ENCODE data around the gene INPP5D.
"Not testable (repeated sequence)": the region's sequence is repeated elsewhere in the genome, so short reads cannot be mapped to it uniquely, and the experiment has no call there.

INPP5D gene

GRCh38 chr2:233099820-233100191 is 39.7 kb downstream of the INPP5D start:
- not testable (repeated sequence) for DNase-seq

GRCh38 chr2:233100192-233100998 is 40.3 kb downstream of the INPP5D start:
- peak; percentile 73 for DNase-seq

GRCh38 chr2:233101141-233101540 is 41.0 kb downstream of the INPP5D start:
- DNase-seq: no peak

GRCh38 chr2:233101816-233102215 is 41.7 kb downstream of the INPP5D start:
- no peak for DNase-seq

GRCh38 chr2:233105156-233105895 is 45.2 kb downstream of the INPP5D start:
- DNase-seq: no peak

GRCh38 chr2:233105930-233106329 is 45.8 kb downstream of the INPP5D start:
- DNase-seq: no peak

- DNase-seq: no peak
Observed at GRCh38 chr2:233107011-233107410, 46.9 kb downstream of the INPP5D start.

- DNase-seq: no peak
Observed at GRCh38 chr2:233107831-233108300, 47.7 kb downstream of the INPP5D start.

GRCh38 chr2:233108611-233109490 is 48.7 kb downstream of the INPP5D start:
- no peak for DNase-seq

GRCh38 chr2:233111427-233111826 is 51.3 kb downstream of the INPP5D start:
- no peak for DNase-seq

GRCh38 chr2:233112329-233112728 is 52.2 kb downstream of the INPP5D start:
- DNase-seq: no peak

- DNase-seq: no peak
Observed at GRCh38 chr2:233112776-233113452, 52.8 kb downstream of the INPP5D start.

- no peak for DNase-seq
Observed at GRCh38 chr2:233114421-233114861, 54.3 kb downstream of the INPP5D start.

- DNase-seq: no peak
Observed at GRCh38 chr2:233115121-233115520, 55.0 kb downstream of the INPP5D start.

GRCh38 chr2:233115741-233116140 is 55.6 kb downstream of the INPP5D start:
- no peak for DNase-seq

- DNase-seq: no peak
Observed at GRCh38 chr2:233116946-233117345, 56.8 kb downstream of the INPP5D start.

GRCh38 chr2:233117351-233117750 is 57.2 kb downstream of the INPP5D start:
- DNase-seq: no peak

GRCh38 chr2:233117811-233118647 is 57.9 kb downstream of the INPP5D start:
- DNase-seq: no peak

- no peak for DNase-seq
Observed at GRCh38 chr2:233118648-233119000, 58.5 kb downstream of the INPP5D start.

- DNase-seq: no peak
Observed at GRCh38 chr2:233119123-233119522, 59.0 kb downstream of the INPP5D start.

- DNase-seq: no peak
Observed at GRCh38 chr2:233119806-233120205, 59.7 kb downstream of the INPP5D start.

- DNase-seq: no peak
Observed at GRCh38 chr2:233120459-233120858, 60.3 kb downstream of the INPP5D start.
